OCI-LY7 (cell line): ENCODE results near the gene GLRA2. TPM values are rescaled to one million over a fixed set of nuclear protein-coding genes. Genes with fewer than 3 reads are reported as not detected.

Experiments
- BruUV-seq: library from RNA; stranded (reverse); fragments of 400-500 nt; replicated peaks from 2 replicates; lab custom pipeline; 2021; lab: Mats Ljungman, UMichigan
- CTCF ChIA-PET: fragments of 300-600 bp; sonication (Branson Sonifier 250); formaldehyde crosslinking; loops from one replicate; lab custom pipeline; 2022; ENCODE audit warnings: antibody characterized with exemption; ENCODE audit not compliant: unreplicated experiment; lab: Charles Lee
- POLR2A ChIA-PET: fragments of 300-600 bp; sonication (Branson Sonifier 250); formaldehyde crosslinking; loops from one replicate; lab custom pipeline; 2022; ENCODE audit warnings: antibody characterized with exemption; lab: Charles Lee
- DNase-seq: peaks from one replicate; pipeline ENCODE4 v3.0.0-alpha.2; 2015; ENCODE audit warnings: low spot score
- H2AFZ ChIP-seq: fragments of 200-600 bp; sonication (generic), shearing (Covaris generic); 2 replicates; pipeline ENCODE4 v1.6.1; 2014; ENCODE audit warnings: mild to moderate bottlenecking, antibody characterized with exemption, low read length, moderate library complexity
- H3K27ac ChIP-seq: fragments of 200-600 bp; sonication (generic); 2 replicates; pipeline ENCODE4 v1.5.1; 2014; ENCODE audit warnings: mixed run types, low read depth, mild to moderate bottlenecking, moderate library complexity, low read length, inconsistent platforms; ENCODE audit not compliant: poor library complexity, severe bottlenecking
- H3K36me3 ChIP-seq: fragments of 200-600 bp; sonication (generic); 2 replicates; pipeline ENCODE4 v1.6.1; 2014; ENCODE audit warnings: mild to moderate bottlenecking, antibody characterized with exemption, low read length, moderate library complexity, mixed read lengths; ENCODE audit not compliant: insufficient read depth
- H3K4me1 ChIP-seq: fragments of 200-600 bp; sonication (generic); 2 replicates; pipeline ENCODE4 v1.5.1; 2014; ENCODE audit warnings: mild to moderate bottlenecking, low read length; ENCODE audit not compliant: insufficient read depth, poor library complexity, severe bottlenecking
- H3K4me2 ChIP-seq: fragments of 200-600 bp; sonication (generic); 2 replicates; pipeline ENCODE4 v1.6.1; 2014; ENCODE audit warnings: mild to moderate bottlenecking, low read length
- H3K4me3 ChIP-seq: fragments of 200-600 bp; sonication (generic); 2 replicates; pipeline ENCODE4 v1.5.1; 2014; ENCODE audit warnings: mild to moderate bottlenecking, low read depth, low read length; ENCODE audit not compliant: poor library complexity, severe bottlenecking
- H3K79me2 ChIP-seq: fragments of 200-600 bp; sonication (generic); 2 replicates; pipeline ENCODE4 v1.6.1; 2016; ENCODE audit warnings: low read depth, mild to moderate bottlenecking, low read length, moderate library complexity, mixed read lengths; ENCODE audit not compliant: insufficient read depth
- H3K9me2 ChIP-seq: fragments of 200-600 bp; sonication (generic); 2 replicates; pipeline ENCODE4 v1.6.1; 2016; ENCODE audit warnings: mild to moderate bottlenecking, low read length, mixed read lengths; ENCODE audit not compliant: insufficient read depth
- H3K9me3 ChIP-seq: fragments of 200-600 bp; sonication (generic); 2 replicates; pipeline ENCODE4 v1.6.1; 2014; ENCODE audit warnings: mild to moderate bottlenecking, mixed run types, low read length, mixed read lengths
- H4K20me1 ChIP-seq: fragments of 200-600 bp; sonication (generic); 2 replicates; pipeline ENCODE4 v1.6.1; 2014; ENCODE audit warnings: mild to moderate bottlenecking, antibody characterized with exemption, low read length, moderate library complexity, mixed read lengths; ENCODE audit not compliant: insufficient read depth
- EZH2phosphoT487 ChIP-seq: fragments of 200-600 bp; sonication (generic); IDR thresholded peaks from 2 replicates; pipeline ENCODE4 v1.6.1; 2018; ENCODE audit warnings: low read depth, borderline replicate concordance, mild to moderate bottlenecking, mixed run types, antibody characterized with exemption, low read length, moderate library complexity, mixed read lengths
- intact Hi-C: fragments of 100-400 bp; cut with micrococcal nuclease; formaldehyde crosslinking; loops from one replicate; pipeline ENCODE4 v1.10.0; 2022; ENCODE audit not compliant: unreplicated experiment
- total RNA-seq, 2 experiments: library from RNA; depleted of rRNA in 1 of 2; stranded (reverse); fragments of >200 nt in 1 of 2; shearing (Covaris generic) in 1 of 2; gene quantifications; 2 replicates each; pipeline ENCODE4 v1.2.3, GENCODE V29; 2014 to 2022
- TF ChIP-seq, protein P1 (sequence below): fragments of 200-600 bp; sonication (generic); conservative IDR thresholded peaks from 2 replicates; pipeline ENCODE4 v1.5.1; 2014; ENCODE audit warnings: mild to moderate bottlenecking, antibody characterized with exemption, low read length, moderate library complexity, mixed read lengths

GLRA2 gene
- total RNA-seq, 2 experiments from 2014 or later: not detected

DNA sequence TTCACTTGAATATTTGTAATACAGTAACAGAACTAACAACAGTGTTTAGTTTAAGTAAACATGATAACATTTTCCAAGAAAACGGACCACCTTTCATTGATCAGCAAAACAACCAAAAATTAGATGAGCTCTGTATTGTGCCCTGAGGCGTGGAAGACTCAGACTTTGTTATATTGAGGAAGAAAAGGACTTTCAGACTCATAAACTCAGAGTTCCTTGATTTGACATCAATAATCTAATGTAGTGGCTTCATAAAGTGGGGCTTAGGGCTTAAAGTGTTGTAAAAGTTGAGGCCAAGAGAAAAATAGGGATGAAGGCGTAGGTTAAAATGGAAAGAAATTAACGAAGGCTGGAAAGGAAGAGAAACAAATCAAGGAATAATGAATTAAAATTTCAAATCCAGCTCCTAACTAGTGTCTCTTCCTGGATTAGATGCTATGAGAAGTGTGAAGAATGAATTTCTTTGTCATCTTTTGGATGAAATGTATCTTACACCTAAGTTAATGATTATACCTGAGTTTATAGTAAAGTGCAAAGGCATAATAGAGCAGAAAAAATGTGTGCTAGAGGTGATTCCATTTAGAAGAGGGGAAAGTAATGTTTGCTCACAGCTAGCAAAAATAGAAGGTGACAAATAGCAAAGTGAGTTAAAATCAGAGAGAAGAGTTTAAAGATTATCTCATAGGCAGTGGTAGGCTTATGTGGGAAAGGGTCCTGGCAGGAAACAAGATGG, 19.8 kb upstream of the GLRA2 start:
- H3K79me2 ChIP-seq: no peaks in the 10 kb centered on the region
- ChIA-PET CTCF (no interaction called here), POLR2A (no interaction called here)
- no peak overlapping the region for H3K27ac ChIP-seq
- no peaks in the 10 kb centered on the region for H3K4me1 ChIP-seq
- no peaks in the 10 kb centered on the region for H3K36me3 ChIP-seq
- H3K9me3 ChIP-seq: no peaks in the 10 kb centered on the region
- TF ChIP-seq EZH2phosphoT487: no peak
- TF ChIP-seq, protein P1, sequence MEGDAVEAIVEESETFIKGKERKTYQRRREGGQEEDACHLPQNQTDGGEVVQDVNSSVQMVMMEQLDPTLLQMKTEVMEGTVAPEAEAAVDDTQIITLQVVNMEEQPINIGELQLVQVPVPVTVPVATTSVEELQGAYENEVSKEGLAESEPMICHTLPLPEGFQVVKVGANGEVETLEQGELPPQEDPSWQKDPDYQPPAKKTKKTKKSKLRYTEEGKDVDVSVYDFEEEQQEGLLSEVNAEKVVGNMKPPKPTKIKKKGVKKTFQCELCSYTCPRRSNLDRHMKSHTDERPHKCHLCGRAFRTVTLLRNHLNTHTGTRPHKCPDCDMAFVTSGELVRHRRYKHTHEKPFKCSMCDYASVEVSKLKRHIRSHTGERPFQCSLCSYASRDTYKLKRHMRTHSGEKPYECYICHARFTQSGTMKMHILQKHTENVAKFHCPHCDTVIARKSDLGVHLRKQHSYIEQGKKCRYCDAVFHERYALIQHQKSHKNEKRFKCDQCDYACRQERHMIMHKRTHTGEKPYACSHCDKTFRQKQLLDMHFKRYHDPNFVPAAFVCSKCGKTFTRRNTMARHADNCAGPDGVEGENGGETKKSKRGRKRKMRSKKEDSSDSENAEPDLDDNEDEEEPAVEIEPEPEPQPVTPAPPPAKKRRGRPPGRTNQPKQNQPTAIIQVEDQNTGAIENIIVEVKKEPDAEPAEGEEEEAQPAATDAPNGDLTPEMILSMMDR: no peak
- no peaks in the 10 kb centered on the region for H4K20me1 ChIP-seq
- no peak overlapping the region for H3K4me2 ChIP-seq
- no peak for DNase-seq
- H2AFZ ChIP-seq: no peak overlapping the region
- intact Hi-C loops: no loop called here
- no peak overlapping the region for H3K4me3 ChIP-seq
- BruUV-seq: no TSS peak
- H3K9me2 ChIP-seq: no peaks in the 10 kb centered on the region

DNA sequence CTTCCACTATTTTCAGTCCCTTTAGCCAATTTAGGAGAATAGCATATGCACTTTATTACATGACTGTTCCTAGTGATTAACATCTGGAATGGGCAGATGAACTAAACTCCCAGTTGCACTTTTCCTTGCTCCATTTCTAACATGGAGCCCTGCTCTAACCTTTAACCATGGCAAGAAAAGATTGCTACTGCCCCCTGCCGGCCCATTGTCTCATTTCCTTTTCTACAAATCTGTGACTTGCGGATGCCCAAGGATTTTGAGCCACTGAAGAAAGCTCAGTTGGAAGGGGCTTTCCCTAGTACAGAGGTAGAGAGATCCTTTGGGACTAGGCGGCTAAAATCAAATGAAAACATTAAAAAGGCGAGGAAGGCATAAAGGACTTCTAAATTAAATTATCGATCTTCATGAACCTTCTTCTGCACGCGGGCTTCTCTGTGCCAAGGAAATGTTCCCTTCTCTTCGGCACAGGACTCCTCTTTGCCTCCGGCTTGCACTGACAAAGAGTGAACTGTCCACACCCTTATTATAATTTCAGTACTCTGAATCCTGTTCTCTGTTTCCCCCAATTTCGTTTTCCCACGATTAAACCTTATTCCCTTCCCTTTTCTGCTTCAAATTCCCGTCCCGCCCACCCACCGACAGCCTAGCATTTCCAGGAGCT, 577 bp upstream of the GLRA2 start:
- intact Hi-C loops: loop anchor here (1.0 kb wide), 1 partner anchor 489 kb away; no protein-coding TSS in a partner anchor
- no peak overlapping the region for H2AFZ ChIP-seq
- no peak overlapping the region for H3K4me3 ChIP-seq
- no peaks in the 10 kb centered on the region for H3K9me2 ChIP-seq
- BruUV-seq: no TSS peak
- peak; percentile 17 for DNase-seq
- H3K27ac ChIP-seq: no peak overlapping the region
- POLR2A ChIA-PET: interaction anchor here (0.5 kb wide), 1 partner anchor 624 kb away, joined by 5 read pairs; no protein-coding TSS in a partner anchor
- H4K20me1 ChIP-seq: no peaks in the 10 kb centered on the region
- no peaks in the 10 kb centered on the region for H3K36me3 ChIP-seq
- no peaks in the 10 kb centered on the region for H3K9me3 ChIP-seq
- no peaks in the 10 kb centered on the region for H3K4me1 ChIP-seq
- no peak overlapping the region for H3K4me2 ChIP-seq
- H3K79me2 ChIP-seq: no peaks in the 10 kb centered on the region
- no peak for TF ChIP-seq EZH2phosphoT487
- TF ChIP-seq, protein P1: peak; percentile 70
- CTCF ChIA-PET: no interaction called here

DNA sequence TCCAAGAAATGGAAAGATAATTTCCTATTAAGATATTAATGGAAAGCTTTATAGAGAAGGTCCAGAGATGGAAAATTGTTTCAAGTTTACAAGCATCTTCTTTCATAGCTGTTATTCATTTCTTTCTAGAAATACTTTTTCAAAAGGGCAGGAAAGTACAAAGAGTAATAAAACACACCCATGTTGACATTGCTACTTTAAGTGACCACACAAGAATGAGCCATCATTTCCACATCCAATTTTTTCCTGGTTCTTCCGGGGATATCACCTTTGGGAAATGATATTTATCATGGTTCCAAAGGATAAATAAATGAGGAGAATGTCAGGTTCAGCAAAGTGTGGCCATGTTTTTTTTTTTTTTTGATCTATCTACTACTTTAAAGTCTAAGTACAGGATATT, 4.5 kb downstream of the GLRA2 start:
- intact Hi-C loops: no loop called here
- ChIA-PET CTCF (no interaction called here), POLR2A (no interaction called here)
- no TSS peak for BruUV-seq
- Histone ChIP-seq H3K36me3 (no peaks in the 10 kb centered on the region), H3K79me2 (no peaks in the 10 kb centered on the region), H3K4me3 (no peak overlapping the region), H2AFZ (no peak overlapping the region), H3K4me2 (no peak overlapping the region), H3K4me1 (no peaks in the 10 kb centered on the region), H3K27ac (no peak overlapping the region), H4K20me1 (no peaks in the 10 kb centered on the region), H3K9me2 (no peaks in the 10 kb centered on the region), H3K9me3 (no peaks in the 10 kb centered on the region)
- DNase-seq: no peak
- TF ChIP-seq, protein P1: no peak
- TF ChIP-seq EZH2phosphoT487: no peak
